ENCODE results near the gene ALPL. TPM values are rescaled to one million over a fixed set of nuclear protein-coding genes. Genes with fewer than 3 reads are reported as not detected.

Gene ALPL
- total and polyA plus RNA-seq, 10 of the 15 experiments (the other 5 are each of a cell fraction or from before 2014, with no cell fraction given) = 0.07 to 0.59 (median 0.31) TPM; not detected in 2

GRCh38 chr1:21573971-21574465, 64.8 kb downstream of the ALPL start:
- no TSS peak for BruUV-seq (replicated peaks)

More at GRCh38 chr1:21573971-21574465, 64.8 kb downstream of the ALPL start:
- H2AFZ ChIP-seq (ENCODE audit: control insufficient read depth, low read depth, low read length) = no peak overlapping the region
- CTCF ChIA-PET = no interaction called here
- no peak overlapping the region for H3K9ac ChIP-seq (ENCODE audit: control insufficient read depth, insufficient read depth, low read length)
- H3K27me3 ChIP-seq (replicated peaks in 1 of 2; ENCODE audit: control insufficient read depth in 2 of 2, insufficient read depth in 2 of 2, low read length in 1 of 2) = no peaks in the 10 kb centered on the region; a peak in 2 of 4 replicates
- POLR2A ChIA-PET = no interaction called here
- no peaks in the 10 kb centered on the region for H3K36me3 ChIP-seq (ENCODE audit: control insufficient read depth in 2 of 2, insufficient read depth in 2 of 2, low read length in 1 of 2)
- in situ Hi-C loops (cut with MboI) = no loop called here
- no peak overlapping the region for H3K4me2 ChIP-seq (ENCODE audit: control insufficient read depth, insufficient read depth)
- H3K4me1 ChIP-seq (ENCODE audit: control insufficient read depth, insufficient read depth, low read length) = no peaks in the 10 kb centered on the region
- SMC1A ChIA-PET (ENCODE audit: uncharacterized antibody, unreplicated experiment) = interaction anchor here (1.1 kb wide), 1 partner anchor 204 kb away, joined by 3 read pairs; no protein-coding TSS in a partner anchor
- RAD21 ChIA-PET (ENCODE audit: unreplicated experiment) = interaction anchor here (1.0 kb wide), 1 partner anchor 342 kb away, joined by 3 read pairs; no protein-coding TSS in a partner anchor
- H3K9me3 ChIP-seq (replicated peaks; ENCODE audit: control insufficient read depth, insufficient read depth, low read length) = no peaks in the 10 kb centered on the region
- no peaks in the 10 kb centered on the region for H4K20me1 ChIP-seq (ENCODE audit: control insufficient read depth, insufficient read depth)
- DNase-seq (ENCODE audit: low read depth, low spot score) = no peak
- ATAC-seq = peak; percentile 82
- WGBS (ENCODE audit: insufficient coverage, insufficient replicate concordance, low lambda C conversion rate, missing lambda C conversion rate) = 6% methylated on average over 11 of the region's 11 CpGs
- H3K4me3 ChIP-seq = no peak overlapping the region
- FAIRE-seq = no peak
- H3K79me2 ChIP-seq (ENCODE audit: control insufficient read depth, insufficient read depth, low read length) = no peaks in the 10 kb centered on the region
- TF ChIP-seq, protein P1, sequence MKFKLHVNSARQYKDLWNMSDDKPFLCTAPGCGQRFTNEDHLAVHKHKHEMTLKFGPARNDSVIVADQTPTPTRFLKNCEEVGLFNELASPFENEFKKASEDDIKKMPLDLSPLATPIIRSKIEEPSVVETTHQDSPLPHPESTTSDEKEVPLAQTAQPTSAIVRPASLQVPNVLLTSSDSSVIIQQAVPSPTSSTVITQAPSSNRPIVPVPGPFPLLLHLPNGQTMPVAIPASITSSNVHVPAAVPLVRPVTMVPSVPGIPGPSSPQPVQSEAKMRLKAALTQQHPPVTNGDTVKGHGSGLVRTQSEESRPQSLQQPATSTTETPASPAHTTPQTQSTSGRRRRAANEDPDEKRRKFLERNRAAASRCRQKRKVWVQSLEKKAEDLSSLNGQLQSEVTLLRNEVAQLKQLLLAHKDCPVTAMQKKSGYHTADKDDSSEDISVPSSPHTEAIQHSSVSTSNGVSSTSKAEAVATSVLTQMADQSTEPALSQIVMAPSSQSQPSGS (IDR thresholded peaks at IDR 0.05; ENCODE audit: low read length) = no peak
- peak; percentile 56 for TF ChIP-seq MEF2B (IDR thresholded peaks at IDR 0.05; ENCODE audit: partially characterized antibody, poor library complexity, severe bottlenecking)
- peak; percentile 42 for TF ChIP-seq RAD21 (IDR thresholded peaks at IDR 0.05; ENCODE audit: insufficient read depth, low read depth, low read length)
- TF ChIP-seq, protein P2, sequence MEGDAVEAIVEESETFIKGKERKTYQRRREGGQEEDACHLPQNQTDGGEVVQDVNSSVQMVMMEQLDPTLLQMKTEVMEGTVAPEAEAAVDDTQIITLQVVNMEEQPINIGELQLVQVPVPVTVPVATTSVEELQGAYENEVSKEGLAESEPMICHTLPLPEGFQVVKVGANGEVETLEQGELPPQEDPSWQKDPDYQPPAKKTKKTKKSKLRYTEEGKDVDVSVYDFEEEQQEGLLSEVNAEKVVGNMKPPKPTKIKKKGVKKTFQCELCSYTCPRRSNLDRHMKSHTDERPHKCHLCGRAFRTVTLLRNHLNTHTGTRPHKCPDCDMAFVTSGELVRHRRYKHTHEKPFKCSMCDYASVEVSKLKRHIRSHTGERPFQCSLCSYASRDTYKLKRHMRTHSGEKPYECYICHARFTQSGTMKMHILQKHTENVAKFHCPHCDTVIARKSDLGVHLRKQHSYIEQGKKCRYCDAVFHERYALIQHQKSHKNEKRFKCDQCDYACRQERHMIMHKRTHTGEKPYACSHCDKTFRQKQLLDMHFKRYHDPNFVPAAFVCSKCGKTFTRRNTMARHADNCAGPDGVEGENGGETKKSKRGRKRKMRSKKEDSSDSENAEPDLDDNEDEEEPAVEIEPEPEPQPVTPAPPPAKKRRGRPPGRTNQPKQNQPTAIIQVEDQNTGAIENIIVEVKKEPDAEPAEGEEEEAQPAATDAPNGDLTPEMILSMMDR (IDR thresholded peaks at IDR 0.05 in 2 of 3, conservative IDR thresholded peaks at IDR 0.05 in 1 of 3; ENCODE audit: control insufficient read depth in 2 of 3, extremely low read depth in 1 of 3, insufficient read depth in 1 of 3, low read depth in 3 of 3, low read length in 3 of 3) = peak; percentile 27 to 56 (median 33); a peak in 4 of 6 replicates
- TF ChIP-seq WRNIP1 (IDR thresholded peaks at IDR 0.05; ENCODE audit: borderline replicate concordance, low read depth, low read length) = no peak
- TF ChIP-seq CBX5 (IDR thresholded peaks at IDR 0.05; ENCODE audit: low read depth) = no peak
- no peak for TF ChIP-seq PAX8 (IDR thresholded peaks at IDR 0.05)
- TF ChIP-seq STAT3 (IDR thresholded peaks at IDR 0.05; ENCODE audit: low read depth, low read length) = no peak
- TF ChIP-seq SMC3 (IDR thresholded peaks at IDR 0.05; ENCODE audit: borderline replicate concordance, low read length) = peak; percentile 47
- no peak for TF ChIP-seq SKIL (IDR thresholded peaks at IDR 0.05; ENCODE audit: low read depth, poor library complexity, severe bottlenecking)
- 0 out of 2 replicates have a peak, but pooled peaks have one; percentile 61 for TF ChIP-seq MEF2A (IDR thresholded peaks at IDR 0.05; ENCODE audit: insufficient read depth, low read depth, low read length)
- TF ChIP-seq, protein P3, sequence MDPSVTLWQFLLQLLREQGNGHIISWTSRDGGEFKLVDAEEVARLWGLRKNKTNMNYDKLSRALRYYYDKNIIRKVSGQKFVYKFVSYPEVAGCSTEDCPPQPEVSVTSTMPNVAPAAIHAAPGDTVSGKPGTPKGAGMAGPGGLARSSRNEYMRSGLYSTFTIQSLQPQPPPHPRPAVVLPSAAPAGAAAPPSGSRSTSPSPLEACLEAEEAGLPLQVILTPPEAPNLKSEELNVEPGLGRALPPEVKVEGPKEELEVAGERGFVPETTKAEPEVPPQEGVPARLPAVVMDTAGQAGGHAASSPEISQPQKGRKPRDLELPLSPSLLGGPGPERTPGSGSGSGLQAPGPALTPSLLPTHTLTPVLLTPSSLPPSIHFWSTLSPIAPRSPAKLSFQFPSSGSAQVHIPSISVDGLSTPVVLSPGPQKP (IDR thresholded peaks at IDR 0.05; ENCODE audit: low read depth, low read length) = no peak
- no peak for TF ChIP-seq ZNF217 (IDR thresholded peaks at IDR 0.05)
- intact Hi-C loops (cut with micrococcal nuclease; ENCODE audit: unreplicated experiment) = loop anchor here (10.0 kb wide), 1 partner anchor 199 kb away; no protein-coding TSS in a partner anchor
- no peak overlapping the region for H3K27ac ChIP-seq (ENCODE audit: control insufficient read depth, insufficient read depth)

Measured in GM12878 (cell line).